HG03520 (cell line): ENCODE measurements around the gene DIP2A.
"Not testable (repeated sequence)": the region's sequence is repeated elsewhere in the genome, so short reads cannot be mapped to it uniquely, and the experiment has no call there.

Experiments used
- ATAC-seq: cut with Tn5 transposase; IDR thresholded peaks from one replicate; pipeline ENCODE4 v1.9.1; 2021; ENCODE audit warnings: mild to moderate bottlenecking, moderate library complexity; ENCODE audit not compliant: unreplicated experiment

Gene DIP2A

GRCh38 chr21:46424621-46425020 is 34.1 kb upstream of the DIP2A start:
- ATAC-seq = no peak

DNA sequence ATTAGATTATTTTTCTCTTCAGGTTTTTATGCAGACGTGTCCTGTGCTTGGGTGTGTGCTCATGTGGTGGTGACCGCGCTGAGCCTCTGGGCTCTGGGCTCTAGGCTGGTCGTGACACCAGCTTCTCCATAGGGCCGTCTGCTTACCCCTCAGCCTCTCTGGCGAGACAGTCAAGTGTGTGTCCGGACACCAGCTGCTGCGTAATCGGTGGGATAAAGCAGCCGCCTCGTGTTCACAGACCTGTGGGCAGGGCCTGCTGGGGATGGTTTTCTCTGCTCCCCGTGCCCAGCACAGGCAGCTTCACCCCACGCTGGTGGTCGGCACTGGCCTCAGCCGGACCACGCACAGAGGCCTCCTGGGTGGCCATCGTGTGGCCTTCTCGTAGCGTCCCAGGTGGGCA is 33.6 kb upstream of the DIP2A start:
- no peak for ATAC-seq

DNA sequence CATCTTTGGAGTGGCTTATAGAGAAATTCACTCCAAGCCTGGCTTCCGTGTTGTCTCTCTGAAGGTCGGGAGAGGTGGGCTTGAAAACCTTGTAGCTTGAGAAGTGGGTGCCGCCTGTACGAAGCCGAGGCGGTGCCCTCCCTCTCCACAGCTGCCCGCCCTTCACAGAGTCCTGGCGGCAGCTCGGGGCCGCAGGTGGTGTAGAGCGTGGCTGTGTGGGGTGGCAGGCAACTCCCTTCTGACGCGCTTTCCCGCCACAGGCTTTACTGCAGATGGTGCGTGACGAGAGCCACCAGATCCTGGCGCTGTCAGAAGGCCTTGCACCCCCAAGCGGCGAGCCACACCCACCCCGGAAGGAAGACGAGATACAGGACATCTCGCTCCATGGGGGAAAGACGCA is 33.1 kb upstream of the DIP2A start:
- no peak for ATAC-seq

DNA sequence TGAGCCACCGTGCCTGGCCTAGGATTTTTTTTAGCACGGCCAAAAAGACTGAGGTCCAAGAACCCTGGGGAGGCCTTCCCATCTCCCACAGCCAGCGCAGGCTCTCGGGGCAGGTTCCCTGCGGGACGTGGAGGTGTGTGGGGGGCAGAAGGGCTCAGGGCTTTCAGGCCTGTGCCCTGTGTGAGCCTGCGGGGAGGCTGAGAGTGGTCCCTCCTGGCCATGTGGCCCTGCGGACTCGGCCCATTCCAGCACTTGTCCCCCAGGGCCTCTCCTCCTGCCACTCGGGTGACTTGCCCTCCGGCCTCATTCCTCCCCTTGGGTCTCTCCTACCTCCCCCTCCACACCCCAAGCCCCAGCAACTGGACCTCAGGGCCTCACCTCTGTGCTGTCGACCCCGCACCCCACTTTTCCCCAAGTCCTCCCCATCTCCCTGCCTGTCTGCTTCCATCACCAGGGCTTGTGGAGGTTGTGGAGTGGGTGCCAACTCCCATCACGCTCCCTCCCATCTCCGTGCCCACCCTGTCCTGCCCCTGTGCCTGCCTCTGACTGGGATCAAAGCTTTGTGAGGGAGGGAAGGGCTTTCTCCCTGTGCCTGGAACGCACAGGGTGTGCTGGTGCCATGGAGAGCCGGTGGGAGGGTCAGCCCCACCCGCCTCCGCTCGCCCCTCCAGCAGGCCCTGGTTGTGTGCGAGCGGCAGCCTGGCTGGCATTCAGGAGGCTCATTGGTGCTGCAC is 32.2 kb upstream of the DIP2A start:
- no peak for ATAC-seq

DNA sequence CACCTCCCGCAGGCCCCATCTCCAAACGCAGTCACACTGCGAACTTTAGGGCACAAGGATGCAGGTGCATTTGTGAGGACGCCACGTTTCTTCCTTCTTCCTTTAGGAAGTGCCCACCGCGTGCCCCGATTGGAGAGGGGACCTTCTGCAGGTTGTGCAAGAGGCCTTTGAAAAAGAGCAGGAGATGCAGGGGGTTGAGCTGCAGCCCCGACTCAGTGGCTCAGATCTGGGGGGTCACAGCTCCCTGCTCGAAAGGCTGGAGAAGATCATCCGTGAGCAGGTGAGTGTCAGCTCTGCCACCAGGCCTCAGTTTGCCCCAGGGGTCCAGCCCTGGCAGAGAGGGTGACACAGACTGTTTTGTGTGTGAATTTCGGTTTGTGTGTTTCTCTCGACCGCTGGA is 31.2 kb upstream of the DIP2A start:
- ATAC-seq = no peak

GRCh38 chr21:46428286-46428685 is 30.4 kb upstream of the DIP2A start:
- ATAC-seq = no peak

DNA sequence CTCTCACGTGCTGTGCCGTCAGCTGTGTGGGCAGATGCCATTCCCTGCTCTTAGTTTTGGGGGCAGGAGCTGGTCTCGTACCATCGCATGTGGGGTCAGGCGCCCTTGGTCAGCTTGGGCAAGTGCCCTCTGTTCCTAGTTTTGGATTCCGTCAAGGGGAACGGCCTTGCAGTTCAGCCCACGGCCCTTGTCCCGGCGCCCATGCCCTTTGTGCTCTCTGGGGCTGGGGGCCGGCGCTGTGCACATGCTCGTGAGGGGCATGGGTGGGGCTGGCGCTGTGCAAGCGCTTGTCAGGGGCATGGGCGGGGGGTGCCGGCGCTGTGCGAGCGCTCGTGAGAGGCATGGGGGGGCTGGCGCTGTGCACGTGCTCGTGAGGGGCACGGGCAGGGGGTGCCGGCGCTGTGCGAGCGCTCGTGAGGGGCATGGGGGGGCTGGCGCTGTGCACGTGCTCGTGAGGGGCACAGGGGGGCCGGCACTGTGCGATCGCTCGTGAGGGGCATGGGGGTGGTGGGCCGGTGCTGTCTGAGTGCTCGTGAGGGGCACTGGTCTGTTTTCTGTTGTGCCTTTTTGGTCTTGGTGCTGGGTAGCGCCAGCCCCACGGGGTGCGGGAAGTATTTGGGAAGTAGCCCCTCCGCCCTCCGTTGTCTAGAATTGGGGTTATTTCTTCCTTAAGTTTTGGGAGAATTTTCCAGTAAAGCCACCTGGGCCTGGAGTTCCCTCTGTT is 29.5 kb upstream of the DIP2A start:
- ATAC-seq = no peak

- ATAC-seq = no peak
Observed at GRCh38 chr21:46429754-46430681, 28.7 kb upstream of the DIP2A start.

GRCh38 chr21:46431448-46431847 is 27.2 kb upstream of the DIP2A start:
- no peak for ATAC-seq

DNA sequence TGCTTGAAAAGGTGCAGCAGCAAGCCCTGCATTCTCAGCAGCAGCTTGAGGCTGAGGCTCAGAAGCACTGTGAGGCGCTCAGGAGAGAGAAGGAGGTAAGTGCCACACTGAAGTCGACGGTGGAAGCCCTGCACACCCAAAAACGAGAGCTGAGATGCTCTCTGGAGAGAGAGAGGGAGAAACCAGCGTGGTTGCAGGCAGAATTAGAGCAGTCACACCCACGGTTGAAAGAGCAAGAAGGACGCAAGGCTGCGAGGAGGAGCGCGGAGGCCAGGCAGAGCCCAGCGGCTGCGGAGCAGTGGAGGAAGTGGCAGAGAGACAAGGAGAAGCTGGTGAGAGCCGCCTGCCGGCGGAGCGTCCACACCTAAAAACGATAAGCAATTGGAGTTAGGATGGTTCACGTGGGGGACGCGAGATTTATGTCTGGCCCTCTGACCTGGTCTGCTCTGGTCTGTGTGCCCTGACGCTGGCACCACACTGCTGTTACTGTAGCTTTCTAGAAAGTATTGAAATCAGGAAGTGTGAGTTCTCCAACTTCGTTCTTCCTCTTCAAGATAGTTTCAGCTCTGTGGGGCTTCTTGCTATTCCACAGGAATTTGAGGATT is 26.7 kb upstream of the DIP2A start:
- ATAC-seq = no peak

- not testable (repeated sequence) for ATAC-seq
Observed at GRCh38 chr21:46433116-46433515, 25.6 kb upstream of the DIP2A start.

DNA sequence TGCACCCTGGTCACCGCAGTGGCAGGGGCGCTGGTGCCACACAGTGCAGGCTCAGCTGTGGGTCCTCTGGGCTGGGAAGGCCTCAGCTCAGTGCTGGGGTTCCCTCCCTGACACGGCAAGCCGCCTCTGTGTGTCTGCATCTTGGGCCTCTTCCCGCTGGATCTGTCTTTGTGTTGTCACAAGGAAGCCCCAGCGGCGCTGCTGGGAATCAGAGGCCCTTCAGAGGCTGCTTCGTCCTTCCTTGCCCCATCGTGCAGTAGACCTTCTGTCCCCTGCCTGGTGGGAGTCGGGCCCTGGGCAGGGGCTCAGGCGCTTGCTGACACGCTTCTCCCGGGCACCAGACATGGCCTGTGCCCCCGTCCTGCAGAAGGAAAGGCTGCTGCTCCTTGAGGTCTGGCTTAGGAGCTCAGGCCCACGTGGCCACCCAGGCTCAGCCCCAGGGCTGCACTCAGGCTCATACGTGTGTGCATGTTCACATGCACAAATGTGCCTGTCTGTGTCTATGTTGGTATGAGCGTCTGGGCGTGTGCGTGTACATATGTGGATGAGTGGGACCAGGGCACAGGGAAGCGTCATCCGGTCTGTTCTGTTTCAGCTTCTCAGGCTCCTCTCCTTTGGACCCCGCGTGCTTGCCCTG is 24.3 kb upstream of the DIP2A start:
- no peak for ATAC-seq

- no peak for ATAC-seq
Observed at GRCh38 chr21:46435786-46436227, 22.9 kb upstream of the DIP2A start.

DNA sequence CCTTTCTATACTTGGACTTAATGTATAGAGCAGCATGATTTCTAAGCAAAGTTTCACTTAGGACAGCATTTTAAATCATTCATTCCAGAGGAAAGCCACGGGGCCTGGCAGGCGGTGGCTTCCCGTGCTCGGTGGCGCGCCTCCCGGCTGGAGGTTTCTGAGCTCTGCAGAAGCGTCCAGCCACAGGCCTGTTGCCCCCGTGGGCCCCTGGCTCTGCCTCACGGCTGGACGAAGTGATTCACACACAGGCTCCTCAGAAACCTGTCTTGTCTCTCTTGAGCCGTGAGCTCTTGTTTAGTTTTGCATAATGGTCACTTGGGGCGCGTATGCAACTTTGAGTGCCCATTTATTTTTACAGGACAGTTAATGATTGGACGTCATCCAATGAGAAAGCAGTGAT is 22.1 kb upstream of the DIP2A start:
- no peak for ATAC-seq

DNA sequence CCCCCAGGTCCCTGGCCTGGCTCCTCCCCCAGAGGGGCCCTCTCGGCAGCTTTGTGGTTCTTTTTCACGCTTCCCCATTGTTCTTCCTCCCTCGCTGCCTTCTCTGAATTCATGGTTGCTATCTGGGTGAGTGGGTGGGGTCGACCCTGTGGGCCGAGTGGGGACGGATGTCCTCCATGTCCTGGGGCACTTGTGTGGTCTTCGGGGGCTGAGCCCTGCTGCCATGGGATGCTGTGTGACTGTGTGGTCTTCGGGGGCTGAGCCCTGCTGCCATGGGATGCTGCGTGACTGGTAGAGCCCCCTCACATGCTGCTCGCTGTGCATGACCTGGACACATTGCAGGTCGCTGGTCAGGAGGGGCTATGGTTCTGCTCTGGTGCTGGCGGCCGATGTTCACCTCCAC is 21.6 kb upstream of the DIP2A start:
- no peak for ATAC-seq

- ATAC-seq = no peak
Observed at GRCh38 chr21:46437511-46437910, 21.2 kb upstream of the DIP2A start.

- ATAC-seq = no peak
Observed at GRCh38 chr21:46438241-46438640, 20.4 kb upstream of the DIP2A start.

- ATAC-seq = no peak
Observed at GRCh38 chr21:46439906-46440305, 18.8 kb upstream of the DIP2A start.

- ATAC-seq = no peak
Observed at GRCh38 chr21:46441331-46441730, 17.4 kb upstream of the DIP2A start.

GRCh38 chr21:46441961-46442498 is 16.7 kb upstream of the DIP2A start:
- no peak for ATAC-seq
